Neural progenitor cell (in vitro differentiated cells): ENCODE measurements around the gene KRTAP3-3. TPM values are rescaled to one million over a fixed set of nuclear protein-coding genes. Genes with fewer than 3 reads are reported as not detected.

Experiments
- DNase-seq: peaks from one replicate; pipeline ENCODE4 v3.0.0-alpha.2; 2016; ENCODE audit warnings: low spot score
- H2AFZ ChIP-seq: fragments of 200-600 bp; sonication (generic); replicated peaks from 2 replicates; pipeline ENCODE4 v1.6.1; 2016; ENCODE audit warnings: antibody characterized with exemption
- H3F3A ChIP-seq: fragments of 200-600 bp; sonication (generic); 2 replicates; pipeline ENCODE4 v1.6.1; 2016; ENCODE audit warnings: antibody characterized with exemption, low read depth
- H3K27ac ChIP-seq: fragments of 200-600 bp; sonication (generic); 2 replicates; pipeline ENCODE4 v1.5.1; 2016; ENCODE audit warnings: mild to moderate bottlenecking
- H3K27me3 ChIP-seq: fragments of 200-600 bp; sonication (generic); 2 replicates; pipeline ENCODE4 v1.6.1; 2016; ENCODE audit warnings: mild to moderate bottlenecking, moderate library complexity
- H3K36me3 ChIP-seq: fragments of 200-600 bp; sonication (generic); 2 replicates; pipeline ENCODE4 v1.5.1; 2016
- H3K4me1 ChIP-seq: fragments of 200-600 bp; sonication (generic); 2 replicates; pipeline ENCODE4 v1.6.1; 2016; ENCODE audit warnings: mixed run types
- H3K4me2 ChIP-seq: fragments of 200-600 bp; sonication (generic); 2 replicates; pipeline ENCODE4 v1.6.1; 2016
- H3K4me3 ChIP-seq: fragments of 200-600 bp; sonication (generic); 2 replicates; pipeline ENCODE4 v1.5.1; 2016
- H3K79me2 ChIP-seq: fragments of 200-600 bp; sonication (generic); 2 replicates; pipeline ENCODE4 v1.6.1; 2016; ENCODE audit warnings: low read depth
- H3K9ac ChIP-seq: fragments of 200-600 bp; sonication (generic); 2 replicates; pipeline ENCODE4 v1.6.1; 2016
- H3K9me3 ChIP-seq: fragments of 200-600 bp; sonication (generic); 2 replicates; pipeline ENCODE4 v1.5.1; 2016; ENCODE audit warnings: low read depth
- H4K20me1 ChIP-seq: fragments of 200-600 bp; sonication (generic); 2 replicates; pipeline ENCODE4 v1.6.1; 2016; ENCODE audit warnings: low read depth
- H3K27ac Mint-ChIP-seq: 3 replicates; pipeline ENCODE4 v1.8.0; 2021; ENCODE audit warnings: mixed read lengths
- H3K27me3 Mint-ChIP-seq: 2 replicates; pipeline ENCODE4 v1.8.0; 2022; ENCODE audit warnings: low read depth, mild to moderate bottlenecking, inconsistent platforms, moderate library complexity, mixed read lengths; ENCODE audit not compliant: insufficient read depth
- H3K36me3 Mint-ChIP-seq: 3 replicates; pipeline ENCODE4 v1.8.0; 2021; ENCODE audit warnings: mixed read lengths
- H3K4me1 Mint-ChIP-seq: 3 replicates; pipeline ENCODE4 v1.8.0; 2021; ENCODE audit warnings: mixed read lengths
- H3K4me3 Mint-ChIP-seq: 3 replicates; pipeline ENCODE4 v1.8.0; 2021; ENCODE audit warnings: mild to moderate bottlenecking, moderate library complexity, mixed read lengths
- H3K9me3 Mint-ChIP-seq: 3 replicates; pipeline ENCODE4 v1.8.0; 2020; ENCODE audit warnings: mixed read lengths
- EZH2 ChIP-seq: fragments of 200-600 bp; sonication (generic); IDR thresholded peaks from 2 replicates; pipeline ENCODE4 v1.6.1; 2017; ENCODE audit warnings: antibody characterized with exemption, mild to moderate bottlenecking, moderate library complexity
- EZH2phosphoT487 ChIP-seq: fragments of 200-600 bp; sonication (generic); IDR thresholded peaks from 2 replicates; pipeline ENCODE4 v1.6.1; 2017; ENCODE audit warnings: antibody characterized with exemption
- total RNA-seq: library from RNA; depleted of rRNA; stranded (reverse); fragments of >200 nt; gene quantifications from 2 replicates; pipeline ENCODE4 v1.2.3, GENCODE V29; 2015; ENCODE audit warnings: low replicate concordance
- TF ChIP-seq, protein P1 (sequence below): fragments of 200-600 bp; sonication (generic); IDR thresholded peaks from 2 replicates; pipeline ENCODE4 v1.5.1; 2017; ENCODE audit warnings: antibody characterized with exemption, mild to moderate bottlenecking

Gene KRTAP3-3
- total RNA-seq, 1 donor from 2014 or later: not detected

DNA sequence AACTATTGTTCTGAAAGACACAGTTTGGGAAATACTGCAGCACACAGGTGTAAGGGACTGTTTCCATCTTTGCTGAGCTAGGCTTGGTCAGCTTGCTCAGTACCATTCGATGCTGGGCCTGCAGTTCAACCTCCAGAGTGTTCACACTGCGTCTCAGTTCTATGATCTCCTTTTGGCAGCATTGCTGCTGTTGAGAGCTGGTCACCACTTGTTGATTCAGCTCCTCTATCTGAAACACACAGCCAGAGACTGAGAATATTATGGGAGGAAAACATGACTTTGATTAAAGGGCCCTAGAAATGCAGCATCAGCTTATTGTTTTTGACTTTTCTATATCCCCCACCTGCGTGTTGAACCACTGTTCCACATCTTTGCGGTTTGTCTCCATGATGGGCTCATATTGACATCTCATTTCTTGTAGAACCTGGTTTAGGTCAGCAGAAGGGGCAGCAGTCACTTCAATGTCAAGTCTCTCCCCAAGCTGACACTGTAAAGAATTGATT lies 31.9 kb downstream of the KRTAP3-3 start:
- H3K9me3 Mint-ChIP-seq: no peaks in the 10 kb centered on the region
- no peak overlapping the region for H3K4me3 Mint-ChIP-seq
- Histone ChIP-seq H2AFZ (no peak overlapping the region), H3K4me3 (no peak overlapping the region), H3K4me1 (no peaks in the 10 kb centered on the region), H3K27ac (no peak overlapping the region), H4K20me1 (no peaks in the 10 kb centered on the region), H3K9ac (no peak overlapping the region), H3K36me3 (no peaks in the 10 kb centered on the region), H3K79me2 (no peaks in the 10 kb centered on the region), H3F3A (no peaks in the 10 kb centered on the region), H3K4me2 (no peak overlapping the region), H3K27me3 (no peaks in the 10 kb centered on the region), H3K9me3 (no peaks in the 10 kb centered on the region)
- H3K4me1 Mint-ChIP-seq: no peaks in the 10 kb centered on the region
- no peaks in the 10 kb centered on the region for H3K36me3 Mint-ChIP-seq
- TF ChIP-seq, protein P1, sequence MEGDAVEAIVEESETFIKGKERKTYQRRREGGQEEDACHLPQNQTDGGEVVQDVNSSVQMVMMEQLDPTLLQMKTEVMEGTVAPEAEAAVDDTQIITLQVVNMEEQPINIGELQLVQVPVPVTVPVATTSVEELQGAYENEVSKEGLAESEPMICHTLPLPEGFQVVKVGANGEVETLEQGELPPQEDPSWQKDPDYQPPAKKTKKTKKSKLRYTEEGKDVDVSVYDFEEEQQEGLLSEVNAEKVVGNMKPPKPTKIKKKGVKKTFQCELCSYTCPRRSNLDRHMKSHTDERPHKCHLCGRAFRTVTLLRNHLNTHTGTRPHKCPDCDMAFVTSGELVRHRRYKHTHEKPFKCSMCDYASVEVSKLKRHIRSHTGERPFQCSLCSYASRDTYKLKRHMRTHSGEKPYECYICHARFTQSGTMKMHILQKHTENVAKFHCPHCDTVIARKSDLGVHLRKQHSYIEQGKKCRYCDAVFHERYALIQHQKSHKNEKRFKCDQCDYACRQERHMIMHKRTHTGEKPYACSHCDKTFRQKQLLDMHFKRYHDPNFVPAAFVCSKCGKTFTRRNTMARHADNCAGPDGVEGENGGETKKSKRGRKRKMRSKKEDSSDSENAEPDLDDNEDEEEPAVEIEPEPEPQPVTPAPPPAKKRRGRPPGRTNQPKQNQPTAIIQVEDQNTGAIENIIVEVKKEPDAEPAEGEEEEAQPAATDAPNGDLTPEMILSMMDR: no peak
- no peak for TF ChIP-seq EZH2
- TF ChIP-seq EZH2phosphoT487: no peak
- no peaks in the 10 kb centered on the region for H3K27me3 Mint-ChIP-seq
- no peak overlapping the region for H3K27ac Mint-ChIP-seq
- no peak for DNase-seq

DNA sequence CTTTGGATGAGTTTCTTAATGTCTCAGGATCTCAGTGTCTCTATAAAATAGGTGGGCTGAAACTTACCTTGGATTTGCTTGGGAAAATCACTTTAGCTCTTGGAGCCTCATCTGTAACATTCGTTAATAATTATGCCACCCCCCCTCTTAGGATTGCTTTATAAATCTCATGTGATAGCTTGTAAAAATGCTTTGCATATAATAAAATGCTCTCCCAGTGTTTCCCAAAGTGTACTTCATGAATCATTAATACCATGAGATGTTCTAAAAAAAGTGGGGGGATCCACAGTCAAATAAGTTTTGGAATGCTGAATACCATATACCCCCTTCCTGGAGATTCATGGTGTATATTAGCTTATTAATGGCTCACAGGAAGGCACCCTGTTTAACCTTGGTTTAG lies 32.4 kb downstream of the KRTAP3-3 start:
- Mint-ChIP-seq H3K4me3 (no peak overlapping the region), H3K27ac (no peak overlapping the region), H3K27me3 (no peaks in the 10 kb centered on the region), H3K36me3 (no peaks in the 10 kb centered on the region), H3K9me3 (no peaks in the 10 kb centered on the region), H3K4me1 (no peaks in the 10 kb centered on the region)
- Histone ChIP-seq H3K27ac (no peak overlapping the region), H3K27me3 (no peaks in the 10 kb centered on the region), H3K4me1 (no peaks in the 10 kb centered on the region), H4K20me1 (no peaks in the 10 kb centered on the region), H3K4me3 (no peak overlapping the region), H3K79me2 (no peaks in the 10 kb centered on the region), H2AFZ (no peak overlapping the region), H3K9me3 (no peaks in the 10 kb centered on the region), H3K4me2 (no peak overlapping the region), H3F3A (no peaks in the 10 kb centered on the region), H3K36me3 (no peaks in the 10 kb centered on the region), H3K9ac (no peak overlapping the region)
- no peak for DNase-seq
- TF ChIP-seq EZH2phosphoT487 (no peak), EZH2 (no peak)
- TF ChIP-seq, protein P1: no peak

DNA sequence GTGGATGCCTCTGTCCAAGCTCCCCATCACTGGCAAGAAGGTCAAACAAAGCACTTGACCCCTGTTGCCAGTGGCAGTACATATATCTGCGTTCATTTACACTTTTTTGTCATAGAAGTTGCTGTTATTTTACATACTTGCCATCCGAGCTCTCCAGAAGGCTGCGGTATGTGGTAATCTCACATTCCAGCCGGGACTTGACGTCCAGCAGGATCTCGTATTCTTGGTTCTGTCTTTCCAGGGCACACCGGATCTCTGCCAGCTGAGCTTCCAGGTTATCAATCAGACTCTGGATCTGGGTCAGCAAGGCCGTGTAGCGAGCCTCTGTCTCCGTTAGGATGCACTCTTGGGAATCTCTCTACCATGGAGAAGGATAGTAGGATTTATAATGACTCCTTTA lies 33.8 kb downstream of the KRTAP3-3 start:
- H3K9me3 Mint-ChIP-seq: no peaks in the 10 kb centered on the region
- no peaks in the 10 kb centered on the region for H3K36me3 Mint-ChIP-seq
- Histone ChIP-seq H3K27me3 (no peaks in the 10 kb centered on the region), H3K27ac (no peak overlapping the region), H2AFZ (no peak overlapping the region), H3F3A (no peaks in the 10 kb centered on the region), H3K9ac (no peak overlapping the region), H4K20me1 (no peaks in the 10 kb centered on the region), H3K4me1 (no peaks in the 10 kb centered on the region), H3K9me3 (no peaks in the 10 kb centered on the region), H3K79me2 (no peaks in the 10 kb centered on the region), H3K4me3 (no peak overlapping the region), H3K36me3 (no peaks in the 10 kb centered on the region), H3K4me2 (no peak overlapping the region)
- no peak overlapping the region for H3K27ac Mint-ChIP-seq
- DNase-seq: no peak
- H3K4me3 Mint-ChIP-seq: no peak overlapping the region
- H3K27me3 Mint-ChIP-seq: no peaks in the 10 kb centered on the region
- no peak for TF ChIP-seq EZH2phosphoT487
- no peak for TF ChIP-seq EZH2
- TF ChIP-seq, protein P1: no peak
- H3K4me1 Mint-ChIP-seq: no peaks in the 10 kb centered on the region
